Measurements from ENCODE around the gene HECTD2.
"Not testable (repeated sequence)": the region's sequence is repeated elsewhere in the genome, so short reads cannot be mapped to it uniquely, and the experiment has no call there.

HECTD2 gene

DNA sequence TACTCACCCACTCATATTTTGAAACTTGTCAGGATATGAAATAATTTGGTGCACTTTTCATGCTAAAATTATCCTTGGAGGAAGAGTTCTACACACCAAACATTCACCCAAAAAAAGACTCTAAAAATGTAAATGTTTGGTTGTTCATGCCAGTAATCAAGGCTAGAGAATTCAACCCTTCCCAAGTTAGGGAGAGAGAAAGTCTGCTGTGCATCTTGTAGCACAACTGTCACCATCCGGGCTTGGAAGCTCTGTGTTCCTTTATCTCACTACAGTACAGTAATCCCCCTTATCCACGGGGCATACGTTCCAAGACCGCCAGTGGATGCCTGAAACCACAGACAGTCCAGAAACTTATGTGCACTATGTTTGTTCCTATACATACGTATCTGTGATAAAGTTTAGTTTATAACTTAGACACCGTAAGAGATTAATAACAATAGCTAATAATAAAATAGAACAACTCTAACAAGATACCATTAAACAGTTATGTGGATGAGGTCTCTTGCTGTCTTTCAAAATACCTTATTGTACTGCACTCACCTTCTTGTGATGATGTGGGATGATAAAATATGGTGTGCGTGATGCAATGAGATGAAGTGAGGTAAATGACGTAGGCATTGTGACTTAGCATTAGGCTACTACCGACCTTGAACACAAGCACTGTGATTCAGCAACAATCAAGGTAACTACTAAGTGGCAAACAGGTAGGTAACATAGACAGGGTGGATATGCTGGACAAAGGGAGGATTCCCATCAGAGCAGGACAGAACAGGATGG is 24.6 kb upstream of the HECTD2 start:
- peaks cover 5% of the 10 kb centered on the region for H3K27me3 ChIP-seq (ENCODE audit: control insufficient read depth, insufficient read depth, low read length)

DNA sequence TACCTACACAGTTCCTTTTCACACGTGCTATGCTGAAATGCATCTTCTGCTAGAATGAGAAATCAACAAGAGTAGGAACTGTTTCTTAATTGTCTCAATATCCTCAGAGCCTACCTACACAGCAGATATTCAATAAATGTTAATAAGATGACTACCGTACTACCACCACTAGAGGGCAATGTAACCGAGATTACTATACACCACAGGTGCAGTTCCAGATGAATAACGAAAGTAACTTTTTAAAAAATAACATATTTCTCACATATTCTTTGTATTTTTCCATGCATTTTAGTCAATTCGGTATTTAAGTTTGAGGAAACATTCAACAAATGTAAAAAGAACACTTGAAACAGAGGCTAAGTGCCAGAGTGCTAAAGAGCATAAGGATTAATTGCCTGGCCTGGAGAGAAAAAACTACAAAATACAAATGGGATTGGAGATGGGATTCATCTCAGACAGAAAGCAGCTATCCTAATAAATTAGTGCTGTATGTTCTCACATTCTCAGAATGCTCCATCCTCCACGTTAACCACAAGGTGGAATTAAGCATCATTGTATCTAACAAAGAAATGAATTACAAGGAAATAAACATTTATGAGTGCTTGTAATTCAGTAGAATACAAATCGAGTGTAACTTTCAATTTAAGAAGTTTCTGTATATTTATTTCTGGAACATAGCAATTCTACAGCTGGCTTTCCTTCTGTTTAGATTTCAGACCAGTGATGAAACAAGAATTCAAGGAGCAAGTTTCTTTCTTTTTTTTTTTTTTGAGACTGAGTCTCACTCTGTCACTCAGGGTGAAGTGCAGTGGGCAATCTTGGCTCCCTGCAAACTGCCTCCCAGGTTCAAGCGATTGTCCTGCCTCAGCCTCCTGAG is 20.3 kb upstream of the HECTD2 start:
- Histone ChIP-seq H3K36me3 (ENCODE audit: insufficient read depth, low read length) (no peaks in the 10 kb centered on the region), H3K27me3 (ENCODE audit: control insufficient read depth, insufficient read depth, low read length) (peaks cover 5% of the 10 kb centered on the region), H3K4me2 (ENCODE audit: low read length) (peak overlapping the region; percentile 59), H3K9me3 (replicated peaks; ENCODE audit: low read length) (no peaks in the 10 kb centered on the region), H3K4me1 (ENCODE audit: control insufficient read depth, insufficient read depth, low read length) (no peaks in the 10 kb centered on the region), H3K4me3 (ENCODE audit: low read length) (no peak overlapping the region), H3K9ac (ENCODE audit: low read depth, low read length) (no peak overlapping the region)

More for the DNA sequence above, 24.6 kb upstream of the HECTD2 start:
- no peak overlapping the region for H3K4me2 ChIP-seq (ENCODE audit: low read length)
- no peak overlapping the region for H3K4me3 ChIP-seq (ENCODE audit: low read length)
- H3K4me1 ChIP-seq (ENCODE audit: control insufficient read depth, insufficient read depth, low read length): peaks cover 7% of the 10 kb centered on the region
- H3K36me3 ChIP-seq (ENCODE audit: insufficient read depth, low read length): no peaks in the 10 kb centered on the region
- no peak overlapping the region for H3K9ac ChIP-seq (ENCODE audit: low read depth, low read length)
- H3K9me3 ChIP-seq (replicated peaks; ENCODE audit: low read length): no peaks in the 10 kb centered on the region

GRCh38 chr10:91390513-91390825 is 19.7 kb upstream of the HECTD2 start:
- H3K4me3 ChIP-seq (ENCODE audit: low read length); H3K4me1 ChIP-seq (ENCODE audit: control insufficient read depth, insufficient read depth, low read length); H3K27me3 ChIP-seq (ENCODE audit: control insufficient read depth, insufficient read depth, low read length); H3K9ac ChIP-seq (ENCODE audit: low read depth, low read length); H3K9me3 ChIP-seq (replicated peaks; ENCODE audit: low read length); H3K36me3 ChIP-seq (ENCODE audit: insufficient read depth, low read length); H3K4me2 ChIP-seq (ENCODE audit: low read length): not testable (repeated sequence)

DNA sequence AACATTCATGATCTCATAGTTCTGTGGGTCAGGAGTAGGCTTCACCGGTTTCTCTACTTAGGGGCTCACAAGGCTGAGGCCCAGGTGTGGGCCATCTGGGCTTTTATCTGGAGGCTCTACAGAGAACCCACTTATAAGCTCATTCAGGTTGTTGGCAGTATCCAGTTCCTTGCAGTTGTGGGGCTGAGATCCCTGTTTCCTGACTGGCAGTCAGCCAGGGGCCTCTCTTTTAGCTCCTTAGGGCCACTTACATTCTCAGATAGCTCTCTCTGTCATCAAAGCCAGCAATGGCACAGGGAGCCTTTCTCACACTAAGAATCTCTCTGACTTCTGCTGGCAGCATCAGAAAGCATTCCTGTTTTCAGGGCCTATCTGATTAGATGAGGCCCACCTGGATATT is 18.2 kb upstream of the HECTD2 start:
- Histone ChIP-seq H3K4me2 (ENCODE audit: low read length) (no peak overlapping the region), H3K4me3 (ENCODE audit: low read length) (no peak overlapping the region), H3K36me3 (ENCODE audit: insufficient read depth, low read length) (no peaks in the 10 kb centered on the region), H3K9me3 (replicated peaks; ENCODE audit: low read length) (no peaks in the 10 kb centered on the region), H3K9ac (ENCODE audit: low read depth, low read length) (no peak overlapping the region), H3K27me3 (ENCODE audit: control insufficient read depth, insufficient read depth, low read length) (peaks cover 1% of the 10 kb centered on the region), H3K4me1 (ENCODE audit: control insufficient read depth, insufficient read depth, low read length) (no peaks in the 10 kb centered on the region)

DNA sequence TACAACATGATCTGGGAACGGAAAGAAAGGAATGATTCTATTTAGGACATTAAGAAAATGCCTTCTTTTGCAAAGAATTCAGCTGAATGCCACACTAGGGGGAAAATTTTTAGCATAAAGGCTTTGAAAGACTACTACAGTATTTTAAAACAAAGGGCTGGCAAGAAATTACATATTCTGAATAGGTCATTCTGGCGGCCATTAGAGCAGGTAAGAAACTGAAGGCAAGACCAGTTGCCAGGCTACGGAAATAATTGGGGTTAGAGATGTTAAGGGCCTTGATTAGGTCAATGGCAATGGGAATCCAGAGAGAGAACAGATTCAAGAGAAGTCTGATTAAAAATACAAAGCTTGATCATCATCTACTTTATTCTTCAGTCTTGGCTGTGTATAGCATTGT is 3.8 kb upstream of the HECTD2 start:
- Histone ChIP-seq H3K4me2 (ENCODE audit: low read length) (no peak overlapping the region), H3K9me3 (replicated peaks; ENCODE audit: low read length) (no peaks in the 10 kb centered on the region), H3K9ac (ENCODE audit: low read depth, low read length) (no peak overlapping the region), H3K4me1 (ENCODE audit: control insufficient read depth, insufficient read depth, low read length) (peaks cover 13% of the 10 kb centered on the region), H3K27me3 (ENCODE audit: control insufficient read depth, insufficient read depth, low read length) (no peaks in the 10 kb centered on the region), H3K36me3 (ENCODE audit: insufficient read depth, low read length) (no peaks in the 10 kb centered on the region), H3K4me3 (ENCODE audit: low read length) (no peak overlapping the region)

GRCh38 chr10:91409069-91409868 is 875 bp upstream of the HECTD2 start:
- Histone ChIP-seq H3K4me1 (ENCODE audit: control insufficient read depth, insufficient read depth, low read length) (peaks cover 11% of the 10 kb centered on the region), H3K9me3 (replicated peaks; ENCODE audit: low read length) (no peaks in the 10 kb centered on the region), H3K27me3 (ENCODE audit: control insufficient read depth, insufficient read depth, low read length) (no peaks in the 10 kb centered on the region), H3K4me2 (ENCODE audit: low read length) (peak overlapping the region; percentile 94), H3K4me3 (ENCODE audit: low read length) (peak overlapping the region; percentile 90), H3K36me3 (ENCODE audit: insufficient read depth, low read length) (no peaks in the 10 kb centered on the region), H3K9ac (ENCODE audit: low read depth, low read length) (peak overlapping the region; percentile 96)

DNA sequence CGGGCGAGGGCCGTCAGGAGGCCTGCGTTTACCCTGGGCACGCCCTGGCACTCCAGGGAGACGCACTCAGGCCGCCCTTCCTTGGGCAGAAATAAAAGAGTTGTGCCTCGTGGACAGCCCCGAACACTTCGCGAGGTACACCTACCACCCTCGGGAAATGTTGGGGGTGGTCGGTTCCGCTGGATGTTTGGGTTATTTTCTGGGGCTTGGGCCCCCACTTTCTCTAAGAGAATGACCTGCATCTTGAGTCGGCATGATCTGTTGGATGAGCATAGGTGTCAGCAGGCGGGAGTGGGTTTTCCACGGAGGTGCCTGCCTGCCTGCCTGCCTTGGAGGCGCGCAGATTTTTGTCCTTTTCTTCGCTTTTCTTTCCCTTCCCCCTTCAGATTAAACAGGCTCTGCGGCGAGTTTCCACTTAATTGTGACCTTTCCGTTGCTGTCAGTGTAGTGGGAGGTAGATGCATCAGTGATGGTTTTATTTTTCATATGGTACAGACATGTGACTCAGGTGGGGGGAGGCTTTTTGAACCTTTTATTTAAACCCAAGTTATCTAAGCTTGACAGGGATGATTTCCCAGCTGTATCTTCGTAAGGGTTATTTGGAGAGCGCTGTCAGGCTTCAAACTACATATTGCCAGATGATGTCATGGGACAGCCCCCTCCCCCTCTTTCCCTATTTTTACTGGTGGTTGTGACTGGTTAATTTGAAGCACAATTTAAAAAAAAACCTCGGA is 661 bp downstream of the HECTD2 start:
- peaks cover 26% of the 10 kb centered on the region for H3K4me1 ChIP-seq (ENCODE audit: control insufficient read depth, insufficient read depth, low read length)
- peak overlapping the region; percentile 90 for H3K4me3 ChIP-seq (ENCODE audit: low read length)
- peak overlapping the region; percentile 94 for H3K4me2 ChIP-seq (ENCODE audit: low read length)
- H3K36me3 ChIP-seq (ENCODE audit: insufficient read depth, low read length): no peaks in the 10 kb centered on the region
- H3K9me3 ChIP-seq (replicated peaks; ENCODE audit: low read length): no peaks in the 10 kb centered on the region
- peak overlapping the region; percentile 96 for H3K9ac ChIP-seq (ENCODE audit: low read depth, low read length)
- H3K27me3 ChIP-seq (ENCODE audit: control insufficient read depth, insufficient read depth, low read length): no peaks in the 10 kb centered on the region

DNA sequence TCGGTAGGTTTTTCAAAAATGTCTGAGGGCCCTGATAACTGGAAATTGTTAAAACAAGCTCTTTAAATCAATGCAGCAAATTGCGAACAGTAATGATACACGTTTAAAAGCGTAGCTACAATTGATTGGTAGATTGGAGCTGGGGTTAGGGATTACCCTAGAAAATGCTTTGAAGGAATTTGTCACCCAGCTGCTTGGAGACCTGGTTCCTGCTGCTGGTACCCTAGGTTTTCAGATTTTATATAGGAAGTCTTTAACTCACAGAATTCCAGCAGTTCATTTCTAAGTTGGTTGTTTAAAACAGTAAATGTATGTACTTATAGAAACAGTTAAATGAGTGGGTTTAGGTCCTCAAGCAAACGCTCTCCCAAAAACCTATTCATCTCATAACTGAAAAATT is 1.5 kb downstream of the HECTD2 start:
- Histone ChIP-seq H3K9ac (ENCODE audit: low read depth, low read length) (peak overlapping the region; percentile 96), H3K36me3 (ENCODE audit: insufficient read depth, low read length) (no peaks in the 10 kb centered on the region), H3K27me3 (ENCODE audit: control insufficient read depth, insufficient read depth, low read length) (no peaks in the 10 kb centered on the region), H3K4me1 (ENCODE audit: control insufficient read depth, insufficient read depth, low read length) (peaks cover 30% of the 10 kb centered on the region), H3K4me2 (ENCODE audit: low read length) (peak overlapping the region; percentile 94), H3K4me3 (ENCODE audit: low read length) (peak overlapping the region; percentile 90), H3K9me3 (replicated peaks; ENCODE audit: low read length) (no peaks in the 10 kb centered on the region)

DNA sequence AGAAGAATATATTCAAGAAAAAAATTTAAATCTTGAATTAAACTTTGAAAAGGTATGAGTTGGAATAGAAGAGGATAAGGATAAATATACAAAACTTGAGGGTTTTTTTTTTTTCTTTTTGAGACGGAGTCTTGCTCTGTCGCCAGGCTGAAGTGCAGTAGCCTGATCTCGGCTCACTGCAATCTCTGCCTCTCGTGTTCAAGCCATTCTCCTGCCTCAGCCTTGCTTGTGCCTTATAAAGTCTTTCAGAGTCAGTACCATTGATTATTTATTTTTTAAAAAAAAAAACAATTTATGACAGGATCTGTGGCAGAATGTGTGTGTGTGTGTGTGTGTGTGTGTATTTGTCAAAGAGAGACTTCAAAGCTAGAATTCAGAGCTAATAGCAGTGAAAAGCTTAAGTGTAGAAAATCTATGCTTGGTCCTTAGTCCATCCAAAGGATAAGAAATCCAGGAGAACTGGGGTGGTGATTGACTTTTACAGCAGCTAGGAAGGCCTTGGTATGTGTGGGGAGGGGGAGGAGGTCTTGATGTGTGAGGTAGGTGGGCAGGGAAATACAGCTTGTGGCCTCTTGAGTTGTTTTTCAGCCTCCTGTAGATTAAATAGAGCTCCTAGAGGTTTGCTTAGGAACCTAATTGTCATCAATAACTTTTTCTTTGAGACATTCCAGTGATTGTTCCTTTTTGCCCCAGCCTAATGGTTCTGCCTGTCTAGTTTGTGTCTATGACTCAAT is 2.4 kb downstream of the HECTD2 start:
- no peak overlapping the region for H3K4me2 ChIP-seq (ENCODE audit: low read length)
- H3K4me3 ChIP-seq (ENCODE audit: low read length): no peak overlapping the region
- H3K9ac ChIP-seq (ENCODE audit: low read depth, low read length): no peak overlapping the region
- H3K9me3 ChIP-seq (replicated peaks; ENCODE audit: low read length): no peaks in the 10 kb centered on the region
- peaks cover 30% of the 10 kb centered on the region for H3K4me1 ChIP-seq (ENCODE audit: control insufficient read depth, insufficient read depth, low read length)
- no peaks in the 10 kb centered on the region for H3K27me3 ChIP-seq (ENCODE audit: control insufficient read depth, insufficient read depth, low read length)
- no peaks in the 10 kb centered on the region for H3K36me3 ChIP-seq (ENCODE audit: insufficient read depth, low read length)

DNA sequence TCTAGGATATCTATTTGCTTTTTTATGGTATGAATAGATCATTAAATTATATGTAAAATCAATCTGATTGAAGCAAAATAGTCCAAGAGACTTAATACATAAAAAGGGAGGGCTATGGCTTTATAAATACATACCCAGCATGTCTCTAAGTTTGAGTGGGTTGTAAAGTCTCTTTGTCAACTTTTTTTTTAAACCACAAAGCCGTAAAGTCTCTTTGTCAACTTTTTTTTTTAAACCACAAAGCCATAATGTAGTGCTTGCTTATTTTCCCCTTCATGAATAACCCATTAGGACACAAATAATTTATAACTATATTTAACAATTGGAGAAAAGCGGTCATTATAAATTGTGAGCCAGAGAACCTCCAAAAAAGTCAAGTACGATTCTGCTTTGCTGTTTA is 5.7 kb downstream of the HECTD2 start:
- H3K9me3 ChIP-seq (replicated peaks; ENCODE audit: low read length): no peaks in the 10 kb centered on the region
- H3K4me2 ChIP-seq (ENCODE audit: low read length): no peak overlapping the region
- H3K4me3 ChIP-seq (ENCODE audit: low read length): no peak overlapping the region
- H3K27me3 ChIP-seq (ENCODE audit: control insufficient read depth, insufficient read depth, low read length): no peaks in the 10 kb centered on the region
- no peaks in the 10 kb centered on the region for H3K36me3 ChIP-seq (ENCODE audit: insufficient read depth, low read length)
- peaks cover 28% of the 10 kb centered on the region for H3K4me1 ChIP-seq (ENCODE audit: control insufficient read depth, insufficient read depth, low read length)
- no peak overlapping the region for H3K9ac ChIP-seq (ENCODE audit: low read depth, low read length)

Measured in skeletal muscle satellite cell (primary cell).